ENCODE data around the gene COX14. TPM values are rescaled to one million over a fixed set of nuclear protein-coding genes. Genes with fewer than 3 reads are reported as not detected.

The COX14 gene
- total RNA-seq = 36.7 and 40.3 TPM in 2 replicates

DNA sequence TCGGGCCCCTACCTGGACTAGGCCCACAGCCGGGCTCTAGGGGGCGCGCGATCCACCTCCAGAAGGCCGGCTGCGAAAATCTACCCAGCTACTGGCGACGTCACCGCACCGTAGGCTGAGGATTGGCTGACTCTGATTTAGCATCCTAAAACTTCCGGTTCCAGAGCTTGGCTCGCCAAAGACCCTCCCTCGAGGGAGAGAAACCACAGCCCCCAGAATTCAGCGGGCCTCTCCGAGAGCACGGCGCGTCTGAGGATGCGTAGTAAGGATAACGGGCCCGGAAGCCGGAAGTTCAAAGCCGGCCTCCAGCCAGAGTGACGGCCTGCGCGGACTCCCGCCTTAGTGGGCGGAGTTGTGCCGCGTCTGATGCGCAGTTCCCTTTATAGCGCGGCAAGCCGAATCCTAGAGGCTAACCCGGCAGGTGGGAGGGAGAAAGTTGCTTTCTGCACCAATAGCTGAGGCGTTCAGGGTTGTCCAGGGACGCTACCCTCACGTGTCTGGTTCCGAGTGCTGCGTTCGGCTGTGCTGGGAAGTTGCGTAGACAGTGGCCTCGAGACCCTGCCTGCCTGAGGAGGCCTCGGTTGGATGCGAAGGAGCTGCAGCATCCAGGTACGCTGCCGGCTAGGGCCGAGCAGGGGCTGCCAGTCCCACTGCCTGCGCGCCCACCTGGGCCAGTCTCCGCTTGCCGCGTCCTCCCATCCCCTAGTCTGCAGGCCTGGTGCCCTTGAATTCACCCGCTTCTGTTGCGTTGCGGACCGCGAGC is at the start of gene COX14:
Gene COX14 (plus strand): TSS at position 544 of the 763 bp plus-strand sequence. CDS start 7,808 bp downstream, outside the sequence.

DNA sequence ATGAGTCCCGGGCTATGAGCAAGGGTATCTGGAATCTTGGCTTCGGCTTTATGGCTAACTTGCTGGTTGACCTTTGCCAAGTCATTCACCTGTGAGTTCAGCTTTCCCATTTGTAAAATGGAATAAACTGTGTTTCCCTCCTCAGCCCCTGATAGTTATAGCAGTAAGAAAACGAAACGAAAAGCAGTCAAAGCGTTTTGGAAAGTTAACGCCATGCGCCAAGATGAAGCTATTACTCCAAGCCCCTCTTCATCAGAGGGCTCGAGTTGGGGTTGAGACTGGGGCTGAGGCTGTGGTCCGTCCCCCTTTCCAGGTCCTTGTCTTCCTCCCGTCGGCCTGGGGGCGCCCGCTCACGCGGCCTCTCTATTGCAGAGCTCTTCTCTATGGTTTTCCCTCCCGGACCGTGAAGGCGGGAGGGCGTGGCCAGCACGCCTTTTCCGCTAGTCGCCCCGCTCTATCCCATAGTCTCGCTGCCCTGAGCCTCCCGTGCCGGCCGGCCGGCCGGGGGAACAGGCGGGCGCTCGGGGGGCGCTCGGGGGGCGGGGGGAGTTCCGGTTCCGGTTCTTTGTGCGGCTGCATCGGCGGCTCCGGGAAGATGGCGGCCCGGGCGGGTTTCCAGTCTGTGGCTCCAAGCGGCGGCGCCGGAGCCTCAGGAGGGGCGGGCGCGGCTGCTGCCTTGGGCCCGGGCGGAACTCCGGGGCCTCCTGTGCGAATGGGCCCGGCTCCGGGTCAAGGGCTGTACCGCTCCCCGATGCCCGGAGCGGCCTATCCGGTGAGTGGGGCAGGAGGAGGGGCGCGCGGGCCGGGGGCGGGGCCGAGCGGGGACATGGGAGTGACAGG is 27.0 kb upstream of the COX14 start, which contains the start of gene SMARCD1:
Gene SMARCD1 (plus strand): TSS at position 568 of the 840 bp plus-strand sequence. CDS start 28 bp downstream, at position 596.

DNA sequence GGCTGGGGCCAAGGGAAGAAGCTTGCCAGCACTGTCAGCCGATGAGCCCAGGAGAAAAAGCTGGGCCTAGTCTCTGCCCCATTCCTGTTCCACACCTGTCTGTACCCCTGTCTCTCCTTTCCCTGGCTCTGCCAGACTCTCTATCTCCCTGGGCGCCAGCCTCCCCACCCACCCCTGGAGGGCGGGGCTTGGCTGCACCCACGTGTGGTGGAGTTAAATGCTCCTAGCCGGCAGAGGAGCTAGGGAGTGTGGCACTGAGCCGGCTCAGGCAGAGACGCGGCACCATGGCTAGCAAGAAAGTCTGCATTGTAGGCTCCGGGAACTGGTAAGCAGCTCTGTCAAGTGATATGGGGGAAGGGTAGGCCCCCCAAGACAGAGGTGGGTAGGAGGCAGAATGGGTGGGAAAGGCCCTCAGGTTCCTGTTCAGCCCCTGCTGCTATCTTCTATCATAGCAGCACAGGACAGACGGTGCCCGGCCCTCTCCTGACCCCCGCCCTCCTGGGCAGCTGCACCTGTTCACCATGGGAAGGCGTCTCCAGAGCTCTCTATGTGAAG is 8.2 kb upstream of the COX14 start, which contains the start of gene GPD1:
Gene GPD1 (plus strand): TSS at position 242 of the 555 bp plus-strand sequence. CDS start 43 bp downstream, at position 285.

DNA sequence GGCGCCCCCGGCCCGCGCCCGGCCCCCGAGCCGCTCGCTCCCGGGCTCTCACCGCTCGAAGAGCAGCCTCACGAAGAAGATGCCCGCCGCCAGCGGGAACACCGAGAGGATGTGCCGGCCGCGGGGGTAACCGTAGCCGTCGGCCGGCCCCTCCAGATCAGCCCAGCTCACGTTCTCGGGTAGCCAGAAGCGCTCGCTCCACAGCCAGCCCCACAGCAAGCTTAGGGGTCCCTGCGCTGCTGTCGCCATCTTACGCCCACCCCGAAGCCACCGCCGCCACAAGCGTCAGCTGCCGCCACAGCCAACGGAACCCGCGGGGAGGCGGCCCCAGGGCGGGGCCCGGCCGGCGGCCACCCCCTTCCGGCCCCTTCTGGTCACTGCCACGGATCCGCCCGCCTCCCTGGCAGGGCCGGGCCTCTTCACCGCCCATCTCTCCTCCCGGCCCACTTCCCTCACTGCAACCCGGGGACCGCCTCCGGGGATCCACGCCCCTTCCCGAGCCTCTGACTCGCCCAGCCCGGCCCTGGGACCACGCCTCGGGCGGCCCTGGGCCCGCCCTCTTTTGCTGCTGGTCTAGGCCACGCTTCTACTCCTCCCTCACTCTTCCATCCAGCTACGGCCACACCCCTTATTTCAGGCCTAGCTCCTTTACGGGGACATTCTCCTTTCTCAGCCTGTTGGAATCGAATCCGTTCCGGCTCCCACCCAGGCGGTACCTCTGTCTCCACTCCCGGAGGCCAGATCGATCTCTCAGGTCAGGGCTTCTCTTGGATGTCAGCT is 55.2 kb downstream of the COX14 start, which contains the start of gene CERS5:
Gene CERS5 (minus strand): TSS at position 321 of the 780 bp plus-strand sequence. CDS start 72 bp downstream, at position 249.

Other genes starting within 250 kb of the COX14 start
- gene FAIM2, start 208.3 kb upstream of the COX14 start, total RNA-seq = 0.15 and 2.5 TPM in 2 replicates
- not detected in 2 replicates for gene AQP2, start 161.5 kb upstream of the COX14 start, total RNA-seq
- not detected in 2 replicates for gene AQP5, start 150.4 kb upstream of the COX14 start, total RNA-seq
- gene AQP6, start 139.3 kb upstream of the COX14 start, total RNA-seq = not detected in 2 replicates
- 86.7 and 90.4 TPM in 2 replicates for gene RACGAP1, start 86.7 kb upstream of the COX14 start, total RNA-seq
- 1.5 and 1.7 TPM in 2 replicates for gene ASIC1, start 54.6 kb upstream of the COX14 start, total RNA-seq
- gene SMARCD1, start 26.9 kb upstream of the COX14 start, total RNA-seq = 52.1 and 57.5 TPM in 2 replicates
- gene GPD1, start 8.2 kb upstream of the COX14 start, total RNA-seq = under 0.01 TPM in 1 of 2 replicates, not detected in the other
- 29.0 and 35.6 TPM in 2 replicates for gene CERS5, start 55.1 kb downstream of the COX14 start, total RNA-seq
- 47.4 and 57.7 TPM in 2 replicates for gene LIMA1, start 171.3 kb downstream of the COX14 start, total RNA-seq

All from bronchus fibroblast of lung (primary cell).